ENCODE data around the gene SLC12A9.

DNA sequence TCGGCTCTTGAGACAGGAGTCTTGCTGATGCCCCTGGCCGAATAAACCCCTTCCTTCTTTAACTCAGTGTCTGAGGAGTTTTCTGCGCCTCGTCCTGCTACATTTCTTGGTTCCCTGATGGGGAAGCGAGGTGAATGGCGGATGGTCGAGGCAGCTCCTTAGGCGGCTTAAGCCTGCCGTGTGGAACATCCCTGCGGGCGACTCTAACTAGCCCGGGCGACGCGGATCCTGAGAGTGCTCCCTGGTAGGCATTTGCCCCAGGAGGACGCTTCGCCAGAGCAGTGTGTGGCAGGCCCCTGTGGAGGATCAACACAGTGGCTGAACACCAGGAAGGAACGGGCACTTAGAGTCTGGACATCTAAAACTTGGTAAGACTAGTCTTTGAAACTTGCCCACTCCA lies 13.2 kb upstream of the SLC12A9 start:
- TF ChIP-seq, protein P1, sequence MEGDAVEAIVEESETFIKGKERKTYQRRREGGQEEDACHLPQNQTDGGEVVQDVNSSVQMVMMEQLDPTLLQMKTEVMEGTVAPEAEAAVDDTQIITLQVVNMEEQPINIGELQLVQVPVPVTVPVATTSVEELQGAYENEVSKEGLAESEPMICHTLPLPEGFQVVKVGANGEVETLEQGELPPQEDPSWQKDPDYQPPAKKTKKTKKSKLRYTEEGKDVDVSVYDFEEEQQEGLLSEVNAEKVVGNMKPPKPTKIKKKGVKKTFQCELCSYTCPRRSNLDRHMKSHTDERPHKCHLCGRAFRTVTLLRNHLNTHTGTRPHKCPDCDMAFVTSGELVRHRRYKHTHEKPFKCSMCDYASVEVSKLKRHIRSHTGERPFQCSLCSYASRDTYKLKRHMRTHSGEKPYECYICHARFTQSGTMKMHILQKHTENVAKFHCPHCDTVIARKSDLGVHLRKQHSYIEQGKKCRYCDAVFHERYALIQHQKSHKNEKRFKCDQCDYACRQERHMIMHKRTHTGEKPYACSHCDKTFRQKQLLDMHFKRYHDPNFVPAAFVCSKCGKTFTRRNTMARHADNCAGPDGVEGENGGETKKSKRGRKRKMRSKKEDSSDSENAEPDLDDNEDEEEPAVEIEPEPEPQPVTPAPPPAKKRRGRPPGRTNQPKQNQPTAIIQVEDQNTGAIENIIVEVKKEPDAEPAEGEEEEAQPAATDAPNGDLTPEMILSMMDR (IDR thresholded peaks at IDR 0.05; ENCODE audit: low read depth, low read length, poor library complexity, severe bottlenecking) = no peak
- no peak for TF ChIP-seq EZH2phosphoT487 (IDR thresholded peaks at IDR 0.05; ENCODE audit: borderline replicate concordance, low read length)
